A549 (cell line): ENCODE measurements around the gene SMIM29. TPM values are rescaled to one million over a fixed set of nuclear protein-coding genes. Genes with fewer than 3 reads are reported as not detected.
"Not testable (repeated sequence)": the region's sequence is repeated elsewhere in the genome, so short reads cannot be mapped to it uniquely, and the experiment has no call there.

Experiments
- ATAC-seq, 2 experiments: fragments of 200-7000 bp in 1 of 2; fragments of >200 bp in 1 of 2; cut with Nextera tagmentation in 1 of 2; cut with Tn5 transposase in 1 of 2; 3 replicates each; pipeline versions ENCODE4 v1.8.0 to v1.9.1; 2018 to 2020; ENCODE audit warnings: mild to moderate bottlenecking in 1 of 2, moderate library complexity in 1 of 2
- CTCF ChIA-PET: fragments of 300-600 bp; sonication (Branson Sonifier 250); formaldehyde crosslinking; extraction: SDS; loops from one replicate; lab custom pipeline; 2021; ENCODE audit warnings: antibody characterized with exemption, inconsistent platforms; lab: Yijun Ruan, JAX
- POLR2A ChIA-PET: fragments of 350-600 bp; formaldehyde crosslinking; extraction: SDS; loops from one replicate; lab custom pipeline; 2021; ENCODE audit warnings: antibody characterized with exemption, inconsistent platforms; lab: Yijun Ruan, JAX
- DNase-seq, 2 experiments: peaks; one replicate each; pipeline versions ENCODE4 v3.0.0 to v3.0.0-alpha.2; 2011 to 2016; ENCODE audit warnings: low read depth in 1 of 2, low spot score in 1 of 2
- FAIRE-seq: peaks from 2 replicates; lab custom pipeline; 2011; peaks lifted over from hg19 to GRCh38; lab: Jason Lieb, UNC
- H3K27ac ChIP-seq, 2 experiments: fragments of >200 bp; sonication (Bioruptor Twin); formaldehyde crosslinking; 3 replicates each; pipeline ENCODE4 v1.5.1; 2016 to 2017
- H3K4me1 ChIP-seq: fragments of >200 bp; sonication (Bioruptor Twin); formaldehyde crosslinking; 3 replicates; pipeline ENCODE4 v1.6.1; 2016
- H3K4me2 ChIP-seq: fragments of >200 bp; sonication (Bioruptor Twin); formaldehyde crosslinking; 3 replicates; pipeline ENCODE4 v1.6.1; 2016
- H3K4me3 ChIP-seq: fragments of >200 bp; sonication (Bioruptor Twin); formaldehyde crosslinking; 3 replicates; pipeline ENCODE4 v1.5.1; 2016
- H3K9me3 ChIP-seq: fragments of >200 bp; sonication (Bioruptor Twin); formaldehyde crosslinking; 3 replicates; pipeline ENCODE4 v1.6.1; 2016
- CBX2 ChIP-seq: fragments of 200-600 bp; sonication (generic); IDR thresholded peaks from 2 replicates; pipeline ENCODE4 v1.6.1; 2016; ENCODE audit warnings: low read depth, mild to moderate bottlenecking, borderline replicate concordance
- CHD2 ChIP-seq: fragments of 150-350 bp; IDR thresholded peaks from 2 replicates; pipeline ENCODE4 v1.6.1; 2014; ENCODE audit warnings: low read length; ENCODE audit not compliant: partially characterized antibody
- CHD4 ChIP-seq: fragments of 200-600 bp; sonication (generic); IDR thresholded peaks from 2 replicates; pipeline ENCODE4 v1.6.1; 2016; ENCODE audit warnings: antibody characterized with exemption, mild to moderate bottlenecking, borderline replicate concordance
- GATA3 ChIP-seq: IDR thresholded peaks from 2 replicates; pipeline ENCODE4 v1.6.1; 2012; ENCODE audit warnings: borderline replicate concordance
- JUNB ChIP-seq: fragments of >200 bp; sonication (Bioruptor Twin); formaldehyde crosslinking; IDR thresholded peaks from 2 replicates; pipeline ENCODE4 v1.6.1; 2016
- MAFK ChIP-seq: fragments of 450-650 bp; IDR thresholded peaks from 2 replicates; pipeline ENCODE4 v1.6.1; 2014; ENCODE audit not compliant: partially characterized antibody
- MYC ChIP-seq: IDR thresholded peaks from 2 replicates; pipeline ENCODE4 v1.6.1; 2012; ENCODE audit warnings: mild to moderate bottlenecking, inconsistent platforms, low read length, improper control_type of control experiment, borderline replicate concordance
- NFE2L2 ChIP-seq: fragments of 150-350 bp; conservative IDR thresholded peaks from 2 replicates; pipeline ENCODE4 v1.6.1; 2014; ENCODE audit warnings: low read length
- PHF8 ChIP-seq: fragments of 200-600 bp; sonication (generic); IDR thresholded peaks from 2 replicates; pipeline ENCODE4 v1.6.1; 2016; ENCODE audit warnings: low read depth, mild to moderate bottlenecking, antibody characterized with exemption, moderate library complexity, borderline replicate concordance
- RARB ChIP-seq: fragments of 250-450 bp; sonication (Bioruptor Pico); IDR thresholded peaks from 2 replicates; pipeline ENCODE4 v1.8.0; 2021; ENCODE audit warnings: mild to moderate bottlenecking, moderate library complexity
- ZSCAN20 ChIP-seq: fragments of 250-450 bp; sonication (Bioruptor Pico); IDR thresholded peaks from 2 replicates; pipeline ENCODE4 v1.8.0; 2022; ENCODE audit warnings: mild to moderate bottlenecking, moderate library complexity
- WGBS: methylation state at CpG from one replicate; pipeline ENCODE4 v1.1.6; 2017; ENCODE audit errors: missing lambda C conversion rate; 5-methylcytosine and 5-hydroxymethylcytosine counted together
- polyA plus RNA-seq, 4 experiments: library from polyadenylated mRNA; depleted of rRNA in 3 of 4; stranded (reverse); fragments of >200 nt; fragmentation: RNase III in 1 of 4; extraction: RNeasy Plus Mini Kit Qiagen cat#74134 plus additional on column Dnase treatment in 1 of 4; gene quantifications; 2 replicates in 3 of 4; 3 replicates in 1 of 4; pipeline ENCODE4 v1.2.3, GENCODE V29; 2011 to 2017
- TF ChIP-seq, protein P1 (sequence below): fragments of >200 bp; sonication (Bioruptor Twin); formaldehyde crosslinking; IDR thresholded peaks from 3 replicates; pipeline ENCODE4 v1.6.1; 2016
- TF ChIP-seq, protein P2 (sequence below): fragments of 150-350 bp; IDR thresholded peaks from 2 replicates; pipeline ENCODE4 v1.6.1; 2014; ENCODE audit warnings: low read depth, mild to moderate bottlenecking, low read length

Gene SMIM29
- polyA plus RNA-seq, 2 of the 4 experiments (the other 2 are of a cell fraction): 8.1 to 15.4 TPM

DNA sequence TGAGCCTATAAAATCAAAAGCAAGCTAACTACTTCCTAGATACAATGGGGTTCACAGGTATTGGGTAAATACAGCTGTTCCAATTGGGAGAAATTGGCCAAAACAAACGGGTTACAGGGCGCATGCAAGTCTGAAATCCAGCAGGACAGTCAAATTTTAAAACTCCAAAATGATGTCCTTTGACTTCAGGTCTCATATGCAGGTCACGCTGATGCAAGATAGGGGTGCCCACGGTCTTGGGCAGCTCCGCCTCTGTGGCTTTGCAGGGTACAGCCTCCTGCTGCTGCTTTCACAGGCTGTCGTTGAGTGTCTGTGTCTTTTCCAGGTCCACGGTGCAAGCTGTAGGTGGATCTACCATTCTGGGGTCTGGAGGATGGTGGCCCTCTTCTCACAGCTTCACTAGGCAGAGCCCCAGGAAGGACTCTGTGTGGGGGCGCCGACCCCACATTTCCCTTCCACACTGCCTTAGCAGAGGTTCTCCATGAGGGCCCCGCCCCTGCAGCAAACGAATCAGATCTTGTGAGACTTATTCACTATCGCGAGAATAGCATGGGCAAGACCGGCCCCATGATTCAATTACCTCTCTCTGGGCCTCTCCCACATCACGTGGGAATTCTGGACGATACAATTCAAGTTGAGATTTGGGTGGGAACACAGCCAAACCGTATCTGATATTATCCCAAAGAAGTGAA lies 11.9 kb upstream of the SMIM29 start:
- DNase-seq: no peak
- ChIA-PET CTCF (no interaction called here), POLR2A (no interaction called here)
- TF ChIP-seq PHF8: no peak
- Histone ChIP-seq H3K4me1 (no peaks in the 10 kb centered on the region), H3K27ac (no peak overlapping the region), H3K4me3 (no peak overlapping the region), H3K9me3 (no peaks in the 10 kb centered on the region), H3K4me2 (no peak overlapping the region)
- ATAC-seq: no peak
- FAIRE-seq: no peak
- 79% methylated on average over 17 of the region's 17 CpGs for WGBS

DNA sequence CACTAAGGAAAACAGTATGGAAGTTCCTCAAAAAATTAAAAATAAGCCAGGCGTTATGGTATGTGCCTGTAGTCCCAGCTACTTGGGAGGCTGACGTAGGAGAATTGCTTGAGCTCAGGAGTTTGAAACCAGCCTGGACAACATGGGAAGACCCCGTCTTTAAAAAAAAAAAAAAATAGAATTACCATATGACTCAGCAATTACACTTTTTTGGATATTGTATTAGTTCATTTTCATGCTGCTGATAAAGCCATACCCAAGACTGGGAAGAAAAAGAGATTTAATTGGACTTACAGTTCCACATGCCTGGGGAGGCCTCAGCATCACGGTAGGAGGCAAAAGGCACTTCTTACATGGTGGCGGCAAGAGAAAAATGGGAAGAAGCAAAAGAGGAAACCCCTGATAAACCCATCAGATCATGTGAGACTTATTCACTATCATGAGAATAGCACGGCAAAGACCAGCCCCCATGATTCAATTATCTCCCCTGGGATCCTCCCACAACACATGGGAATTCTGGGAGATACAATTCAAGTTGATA lies 10.8 kb upstream of the SMIM29 start:
- TF ChIP-seq ZSCAN20: no peak
- peak; percentile 39 for TF ChIP-seq MAFK
- no peak for TF ChIP-seq MYC
- no peak for TF ChIP-seq CHD2
- TF ChIP-seq NFE2L2: 0 out of 2 replicates have a peak, but pooled peaks have one; percentile 25
- TF ChIP-seq, all 56 proteins: peak for 2
- no peak for DNase-seq
- H3K4me2 ChIP-seq: no peak overlapping the region
- H3K4me1 ChIP-seq: no peaks in the 10 kb centered on the region
- ChIA-PET POLR2A (no interaction called here), CTCF (no interaction called here)
- H3K9me3 ChIP-seq: no peaks in the 10 kb centered on the region
- ATAC-seq: no peak
- no peak overlapping the region for H3K27ac ChIP-seq
- no peak for FAIRE-seq
- no peak overlapping the region for H3K4me3 ChIP-seq
- WGBS: 89% methylated on average over 6 of the region's 6 CpGs

DNA sequence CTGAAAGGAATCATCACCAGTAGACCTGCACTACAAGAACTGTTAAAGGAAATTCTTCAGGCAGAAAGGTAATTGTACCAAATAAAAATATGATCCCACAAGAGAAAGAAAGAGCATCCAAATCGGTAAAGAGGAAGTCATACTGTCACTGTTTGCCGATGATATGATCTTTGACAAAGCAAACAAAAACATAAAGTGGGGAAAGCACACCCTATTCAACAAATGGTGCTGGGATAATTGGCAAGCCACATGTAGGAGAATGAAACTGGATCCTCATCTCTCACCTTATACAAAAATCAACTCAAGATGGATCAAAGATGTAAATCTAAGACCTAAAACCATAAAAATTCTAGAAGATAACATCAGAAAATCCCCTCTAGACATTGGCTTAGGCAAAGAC lies 3.6 kb upstream of the SMIM29 start:
- H3K4me3 ChIP-seq, H3K4me2 ChIP-seq, POLR2A ChIA-PET, DNase-seq, FAIRE-seq, H3K4me1 ChIP-seq, CTCF ChIA-PET, H3K27ac ChIP-seq, H3K9me3 ChIP-seq, ATAC-seq: not testable (repeated sequence)
- 10% methylated on average over 2 of the region's 2 CpGs for WGBS

DNA sequence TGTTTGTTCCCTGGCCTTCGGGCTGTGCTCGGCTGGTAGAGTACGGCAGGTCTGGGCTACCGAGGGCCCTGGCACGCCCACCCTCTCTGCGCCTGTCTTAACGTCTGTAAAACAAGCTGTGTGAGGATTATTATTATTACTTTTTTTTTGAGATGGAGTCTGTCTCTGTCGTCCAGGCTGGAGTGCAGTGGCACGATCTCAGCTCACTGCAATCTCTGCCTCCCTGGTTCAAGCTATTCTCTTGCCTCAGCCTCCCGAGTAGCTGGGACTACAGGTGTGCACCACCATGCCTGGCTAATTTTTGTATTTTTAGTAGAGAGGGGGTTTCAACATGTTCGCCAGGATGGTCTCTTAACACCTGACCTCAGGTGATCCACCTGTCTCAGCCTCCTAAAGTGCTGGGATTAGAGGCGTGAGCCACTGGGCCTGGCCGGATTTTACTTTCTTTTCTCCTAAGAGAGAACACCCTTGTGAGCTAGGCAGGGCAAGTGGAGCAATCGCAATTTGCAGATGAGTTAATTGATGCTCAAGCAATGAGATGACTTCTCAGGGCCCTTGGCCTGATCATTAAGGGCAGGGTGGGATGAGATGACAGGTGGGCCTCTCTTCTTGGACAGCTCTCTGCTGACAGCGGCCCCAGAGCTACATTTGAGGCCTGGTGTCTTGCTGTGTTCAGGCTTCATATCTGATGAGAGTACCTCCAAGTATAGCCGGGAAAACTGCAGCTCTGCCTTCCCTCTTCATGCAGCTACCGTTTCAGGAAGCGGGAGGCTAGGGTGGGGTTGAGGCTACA lies 859 bp upstream of the SMIM29 start:
- Histone ChIP-seq H3K4me2 (peak overlapping the region; percentile 72), H3K27ac (peak overlapping the region; percentile 92 to 93), H3K4me1 (peaks cover 35% of the 10 kb centered on the region), H3K4me3 (peak overlapping the region; percentile 76), H3K9me3 (no peaks in the 10 kb centered on the region)
- FAIRE-seq (no peak), ATAC-seq (peak; percentile 31 to 32), DNase-seq (no peak)
- WGBS: 48% methylated on average over 18 of the region's 18 CpGs
- POLR2A ChIA-PET: interaction anchor here (0.5 to 2.6 kb wide), 5 partner anchors 13 to 175 kb away, joined by 3 to 22 read pairs (median 3); partner anchors contain the start of gene HMGA1
- TF ChIP-seq MYC (no peak), JUNB (no peak), CHD4 (no peak), CBX2 (no peak), RARB (CRISPR knock-in tag) (no peak), GATA3 (no peak)
- TF ChIP-seq, protein P1, sequence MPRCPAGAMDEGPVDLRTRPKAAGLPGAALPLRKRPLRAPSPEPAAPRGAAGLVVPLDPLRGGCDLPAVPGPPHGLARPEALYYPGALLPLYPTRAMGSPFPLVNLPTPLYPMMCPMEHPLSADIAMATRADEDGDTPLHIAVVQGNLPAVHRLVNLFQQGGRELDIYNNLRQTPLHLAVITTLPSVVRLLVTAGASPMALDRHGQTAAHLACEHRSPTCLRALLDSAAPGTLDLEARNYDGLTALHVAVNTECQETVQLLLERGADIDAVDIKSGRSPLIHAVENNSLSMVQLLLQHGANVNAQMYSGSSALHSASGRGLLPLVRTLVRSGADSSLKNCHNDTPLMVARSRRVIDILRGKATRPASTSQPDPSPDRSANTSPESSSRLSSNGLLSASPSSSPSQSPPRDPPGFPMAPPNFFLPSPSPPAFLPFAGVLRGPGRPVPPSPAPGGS: no peak
- TF ChIP-seq, protein P2, sequence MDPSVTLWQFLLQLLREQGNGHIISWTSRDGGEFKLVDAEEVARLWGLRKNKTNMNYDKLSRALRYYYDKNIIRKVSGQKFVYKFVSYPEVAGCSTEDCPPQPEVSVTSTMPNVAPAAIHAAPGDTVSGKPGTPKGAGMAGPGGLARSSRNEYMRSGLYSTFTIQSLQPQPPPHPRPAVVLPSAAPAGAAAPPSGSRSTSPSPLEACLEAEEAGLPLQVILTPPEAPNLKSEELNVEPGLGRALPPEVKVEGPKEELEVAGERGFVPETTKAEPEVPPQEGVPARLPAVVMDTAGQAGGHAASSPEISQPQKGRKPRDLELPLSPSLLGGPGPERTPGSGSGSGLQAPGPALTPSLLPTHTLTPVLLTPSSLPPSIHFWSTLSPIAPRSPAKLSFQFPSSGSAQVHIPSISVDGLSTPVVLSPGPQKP: no peak
- CTCF ChIA-PET: interaction anchor here (0.7 to 5.0 kb wide), 25 partner anchors 9 to 887 kb away, joined by 3 to 37 read pairs (median 4); partner anchors contain the start of gene HMGA1
